HFFc6 (cell line): ENCODE results near the gene PIK3C2G. TPM values are rescaled to one million over a fixed set of nuclear protein-coding genes. Genes with fewer than 3 reads are reported as not detected.
"Not testable (repeated sequence)": the region's sequence is repeated elsewhere in the genome, so short reads cannot be mapped to it uniquely, and the experiment has no call there.

Experiments used
- DNase-seq: peaks from one replicate; pipeline ENCODE4 v3.0.0-alpha.2; 2018
- H3K27ac Mint-ChIP-seq: 2 replicates; pipeline ENCODE4 v1.8.0; 2020; ENCODE audit warnings: mild to moderate bottlenecking, mixed read lengths
- H3K27me3 Mint-ChIP-seq: 2 replicates; pipeline ENCODE4 v1.8.0; 2021; ENCODE audit warnings: mild to moderate bottlenecking, moderate library complexity, mixed read lengths; ENCODE audit not compliant: insufficient read depth
- H3K36me3 Mint-ChIP-seq: 2 replicates; pipeline ENCODE4 v1.8.0; 2021; ENCODE audit warnings: low read depth, mixed read lengths
- H3K4me1 Mint-ChIP-seq: 2 replicates; pipeline ENCODE4 v1.8.0; 2020; ENCODE audit warnings: low read depth, mixed read lengths
- H3K4me3 Mint-ChIP-seq: 2 replicates; pipeline ENCODE4 v1.8.0; 2020; ENCODE audit warnings: mild to moderate bottlenecking, moderate library complexity, mixed read lengths
- H3K9me3 Mint-ChIP-seq: 2 replicates; pipeline ENCODE4 v1.8.0; 2020; ENCODE audit warnings: mild to moderate bottlenecking, mixed read lengths
- CTCF ChIP-seq: fragments of 200-600 bp; sonication (generic); IDR thresholded peaks from 2 replicates; pipeline ENCODE4 v1.5.0; 2021; ENCODE audit warnings: antibody characterized with exemption, mild to moderate bottlenecking
- total RNA-seq, 6 experiments: library from RNA; stranded (reverse); fragmentation: NEBNext Ultra II Directional; extraction: Animal tissue kit (Norgen Biotek cat#: 25700); gene quantifications; 2 replicates in 1 of 6; 3 replicates in 5 of 6; pipeline ENCODE4 v1.2.3, GENCODE V29; 2021

PIK3C2G gene
- total RNA-seq, 6 experiments from 2014 or later, result not detected

GRCh38 chr12:18502422-18502968 is 241.2 kb downstream of the PIK3C2G start:
- Mint-ChIP-seq H3K36me3 (no peaks in the 10 kb centered on the region), H3K27me3 (peaks cover 3% of the 10 kb centered on the region), H3K27ac (no peak overlapping the region), H3K4me3 (no peak overlapping the region), H3K9me3 (no peaks in the 10 kb centered on the region), H3K4me1 (no peaks in the 10 kb centered on the region)
- TF ChIP-seq CTCF, result no peak
- no peak for DNase-seq

DNA sequence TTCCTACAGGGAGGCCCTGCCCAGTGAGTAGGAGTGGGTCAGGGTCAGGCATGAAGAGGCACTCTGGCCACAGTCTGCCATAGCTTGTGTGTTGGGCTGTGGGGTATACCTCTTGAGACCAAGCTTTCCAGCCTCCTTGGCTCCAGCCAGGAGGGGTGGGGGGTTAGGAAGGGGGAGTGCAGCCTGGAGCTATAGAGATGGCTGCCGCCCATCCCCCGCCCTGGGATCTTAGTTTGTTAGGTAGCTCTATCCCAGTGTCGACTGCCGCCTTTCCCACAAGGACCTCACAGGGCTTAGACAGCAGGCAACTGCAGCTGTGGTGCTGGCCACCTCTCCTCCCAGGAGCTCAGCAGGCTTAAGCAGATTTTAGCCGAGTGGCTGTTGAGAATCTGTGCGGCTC is 260.1 kb downstream of the PIK3C2G start:
- peaks cover 14% of the 10 kb centered on the region for H3K9me3 Mint-ChIP-seq
- TF ChIP-seq CTCF, result no peak
- H3K27me3 Mint-ChIP-seq, result peaks cover 2% of the 10 kb centered on the region; the same call in 1 of the 2 replicates
- DNase-seq, result no peak
- 0 out of 2 replicates have a peak, but pooled peaks cover 6% of the 10 kb centered on the region for H3K36me3 Mint-ChIP-seq
- H3K4me3 Mint-ChIP-seq, result no peak overlapping the region
- no peak overlapping the region for H3K27ac Mint-ChIP-seq
- no peaks in the 10 kb centered on the region for H3K4me1 Mint-ChIP-seq

DNA sequence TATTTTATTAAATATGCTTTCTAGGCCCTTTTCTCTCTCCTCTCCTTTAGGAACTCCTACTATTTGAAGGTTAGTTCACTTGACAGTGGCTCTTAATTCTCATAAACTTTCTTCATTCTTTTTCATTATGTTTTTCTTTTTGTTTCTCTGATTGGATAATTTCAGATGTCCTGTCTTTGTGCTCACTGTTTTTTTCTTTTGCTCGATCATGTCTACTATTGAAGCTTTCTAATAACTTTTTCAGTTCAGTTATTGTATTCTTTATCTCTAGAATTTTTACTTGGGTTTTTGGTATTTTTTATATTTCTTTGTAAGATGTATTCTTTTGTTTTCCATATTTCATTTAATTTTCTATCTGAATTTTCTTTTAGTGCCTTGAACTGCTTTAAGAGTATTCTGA is 261.5 kb downstream of the PIK3C2G start:
- TF ChIP-seq CTCF, result no peak
- Mint-ChIP-seq H3K36me3 (0 out of 2 replicates have a peak, but pooled peaks cover 6% of the 10 kb centered on the region), H3K4me3 (no peak overlapping the region), H3K27me3 (peaks cover 2% of the 10 kb centered on the region; the same call in 1 of the 2 replicates), H3K27ac (no peak overlapping the region), H3K4me1 (no peaks in the 10 kb centered on the region), H3K9me3 (peaks cover 14% of the 10 kb centered on the region)
- DNase-seq, result no peak

DNA sequence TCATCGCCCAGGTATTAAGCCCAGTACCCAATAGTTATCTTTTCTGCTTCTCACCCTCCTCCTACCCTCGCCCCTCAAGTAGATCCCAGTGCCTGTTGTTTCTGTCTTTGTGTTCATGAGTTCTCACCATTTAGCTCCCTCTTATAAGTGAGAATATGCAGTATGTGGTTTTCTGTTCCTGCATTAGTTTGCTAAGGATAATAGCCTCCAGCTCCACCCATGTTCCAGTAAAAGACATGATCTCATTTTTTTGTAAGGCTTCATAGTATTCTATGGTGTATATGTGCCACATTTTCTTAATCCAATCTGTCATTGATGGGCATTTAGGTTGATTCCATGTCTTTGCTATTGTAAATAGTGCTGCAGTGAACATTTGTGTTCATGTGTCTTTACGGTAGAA is 281.2 kb downstream of the PIK3C2G start:
- DNase-seq, H3K9me3 Mint-ChIP-seq, H3K4me3 Mint-ChIP-seq, H3K36me3 Mint-ChIP-seq, H3K27ac Mint-ChIP-seq, H3K4me1 Mint-ChIP-seq: not testable (repeated sequence)
- H3K27me3 Mint-ChIP-seq, result peaks cover 14% of the 10 kb centered on the region

- DNase-seq, result peak; percentile 22
- no peak for TF ChIP-seq CTCF
- peaks cover 15% of the 10 kb centered on the region for H3K27me3 Mint-ChIP-seq
- H3K4me1 Mint-ChIP-seq, result peaks cover 5% of the 10 kb centered on the region; the same call in 1 of the 2 replicates
- no peak overlapping the region for H3K4me3 Mint-ChIP-seq
- H3K9me3 Mint-ChIP-seq, result no peaks in the 10 kb centered on the region
- H3K36me3 Mint-ChIP-seq, result no peaks in the 10 kb centered on the region
- H3K27ac Mint-ChIP-seq, result no peak overlapping the region
Measured at GRCh38 chr12:18546399-18546798, 285.1 kb downstream of the PIK3C2G start.

DNA sequence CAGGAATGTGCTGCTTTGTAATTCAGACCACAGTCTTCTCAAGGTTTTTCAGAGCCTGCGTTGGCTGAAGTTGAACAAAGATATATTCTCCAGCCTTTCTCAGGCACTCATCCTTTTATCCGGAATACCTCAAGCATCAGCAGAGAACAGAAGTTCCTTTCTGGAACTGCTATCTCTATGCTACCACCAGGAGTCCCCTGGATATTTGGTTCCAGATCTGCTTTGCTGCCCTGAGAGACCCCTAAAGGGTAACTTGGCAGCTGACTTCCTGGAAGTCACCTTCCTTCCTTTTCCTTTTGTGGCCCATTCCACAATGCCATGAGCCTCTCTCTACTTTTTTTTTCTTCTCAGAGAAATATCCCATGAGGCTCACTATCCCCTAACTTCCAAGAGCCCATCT is 288.3 kb downstream of the PIK3C2G start:
- TF ChIP-seq CTCF, result peak; percentile 48
- no peaks in the 10 kb centered on the region for H3K36me3 Mint-ChIP-seq
- peaks cover 1% of the 10 kb centered on the region; the same call in 1 of the 2 replicates for H3K27me3 Mint-ChIP-seq
- H3K4me3 Mint-ChIP-seq, result no peak overlapping the region
- H3K27ac Mint-ChIP-seq, result no peak overlapping the region
- peaks cover 5% of the 10 kb centered on the region; the same call in 1 of the 2 replicates for H3K4me1 Mint-ChIP-seq
- no peaks in the 10 kb centered on the region for H3K9me3 Mint-ChIP-seq
- no peak for DNase-seq
